ENCODE data around the gene IREB2.
A peak's percentile ranks its signal among the peaks of the same experiment; 100 is the strongest.
"Not testable (repeated sequence)": the region's sequence is repeated elsewhere in the genome, so short reads cannot be mapped to it uniquely, and the experiment has no call there.

IREB2 gene

GRCh38 chr15:78533331-78533730, 95.3 kb downstream of the IREB2 start:
- H3K4me3 Mint-ChIP-seq: no peak overlapping the region
- no peak overlapping the region for H3K27ac Mint-ChIP-seq

GRCh38 chr15:78536134-78536533, 98.1 kb downstream of the IREB2 start:
- no peak for ATAC-seq
- H3K4me1 Mint-ChIP-seq: peaks cover 15% of the 10 kb centered on the region
- H3K27me3 Mint-ChIP-seq: no peaks in the 10 kb centered on the region
- H3K27ac Mint-ChIP-seq: no peak overlapping the region
- no peak for DNase-seq
- no peaks in the 10 kb centered on the region for H3K9me3 Mint-ChIP-seq
- no peak overlapping the region for H3K4me3 Mint-ChIP-seq

More at GRCh38 chr15:78533331-78533730, 95.3 kb downstream of the IREB2 start:
- DNase-seq (no peak), ATAC-seq (no peak)
- Mint-ChIP-seq H3K9me3 (no peaks in the 10 kb centered on the region), H3K4me1 (peaks cover 7% of the 10 kb centered on the region), H3K27me3 (no peaks in the 10 kb centered on the region)

GRCh38 chr15:78537266-78537905, 99.4 kb downstream of the IREB2 start:
- no peaks in the 10 kb centered on the region for H3K9me3 Mint-ChIP-seq
- peaks cover 19% of the 10 kb centered on the region for H3K4me1 Mint-ChIP-seq
- DNase-seq (no peak), ATAC-seq (no peak)
- H3K27me3 Mint-ChIP-seq: no peaks in the 10 kb centered on the region
- no peak overlapping the region for H3K4me3 Mint-ChIP-seq
- H3K27ac Mint-ChIP-seq: no peak overlapping the region

- Mint-ChIP-seq H3K4me3 (no peak overlapping the region), H3K9me3 (no peaks in the 10 kb centered on the region), H3K27me3 (no peaks in the 10 kb centered on the region), H3K4me1 (peaks cover 29% of the 10 kb centered on the region), H3K27ac (no peak overlapping the region)
- ATAC-seq: no peak
- no peak for DNase-seq
These were observed 100.3 kb downstream of the IREB2 start for GRCh38 chr15:78538358-78538757.

GRCh38 chr15:78539464-78540140, 101.6 kb downstream of the IREB2 start:
- not testable (repeated sequence) for H3K27me3 Mint-ChIP-seq, ATAC-seq, H3K9me3 Mint-ChIP-seq, DNase-seq
- peak overlapping the region; percentile 98 to 100 for H3K27ac Mint-ChIP-seq
- peaks cover 32% of the 10 kb centered on the region for H3K4me1 Mint-ChIP-seq
- peak overlapping the region; percentile 78 to 98 for H3K4me3 Mint-ChIP-seq

GRCh38 chr15:78540141-78540870, 102.3 kb downstream of the IREB2 start, which contains the start of gene PSMA4:
TSS of gene PSMA4 (plus strand) at chr15:78540444. CDS start at chr15:78541928, 1,484 bp downstream.
- Mint-ChIP-seq H3K4me1 (peaks cover 32% of the 10 kb centered on the region), H3K9me3 (no peaks in the 10 kb centered on the region), H3K4me3 (peak within 1 kb of the TSS; percentile 78 to 98), H3K27ac (peak within 1 kb of the TSS; percentile 98 to 100), H3K27me3 (no peaks in the 10 kb centered on the region)
- ATAC-seq (peak; percentile 93), DNase-seq (peak; percentile 93 to 94)

GRCh38 chr15:78540871-78541743, 103.1 kb downstream of the IREB2 start:
- H3K9me3 Mint-ChIP-seq: no peaks in the 10 kb centered on the region
- ATAC-seq: peak; percentile 36
- H3K27ac Mint-ChIP-seq: peak overlapping the region; percentile 98 to 100
- peak; percentile 40 to 48 for DNase-seq
- H3K27me3 Mint-ChIP-seq: no peaks in the 10 kb centered on the region
- H3K4me1 Mint-ChIP-seq: peaks cover 31% of the 10 kb centered on the region
- peak overlapping the region; percentile 78 to 98 for H3K4me3 Mint-ChIP-seq

- peaks cover 26% of the 10 kb centered on the region for H3K4me1 Mint-ChIP-seq
- no peaks in the 10 kb centered on the region for H3K9me3 Mint-ChIP-seq
- H3K4me3 Mint-ChIP-seq: peak overlapping the region; percentile 78 to 98
- peak overlapping the region; percentile 98 to 100 for H3K27ac Mint-ChIP-seq
- ATAC-seq (no peak), DNase-seq (no peak)
- no peaks in the 10 kb centered on the region for H3K27me3 Mint-ChIP-seq
These were observed 103.7 kb downstream of the IREB2 start for GRCh38 chr15:78541744-78542034.

- peaks cover 25% of the 10 kb centered on the region for H3K4me1 Mint-ChIP-seq
- peak overlapping the region in 1 of 2 donors; percentile 98 for H3K27ac Mint-ChIP-seq
- ATAC-seq (no peak), DNase-seq (no peak)
- H3K9me3 Mint-ChIP-seq: no peaks in the 10 kb centered on the region
- H3K4me3 Mint-ChIP-seq: peak overlapping the region; percentile 78 to 98
- no peaks in the 10 kb centered on the region for H3K27me3 Mint-ChIP-seq
These were observed 104.6 kb downstream of the IREB2 start for GRCh38 chr15:78542647-78543046.

- H3K9me3 Mint-ChIP-seq: no peaks in the 10 kb centered on the region
- ATAC-seq (no peak), DNase-seq (no peak)
- H3K27me3 Mint-ChIP-seq: no peaks in the 10 kb centered on the region
- H3K4me3 Mint-ChIP-seq: no peak overlapping the region
- no peaks in the 10 kb centered on the region for H3K4me1 Mint-ChIP-seq
- no peak overlapping the region for H3K27ac Mint-ChIP-seq
These were observed 112.2 kb downstream of the IREB2 start for GRCh38 chr15:78550194-78550593.

GRCh38 chr15:78550815-78551214, 112.8 kb downstream of the IREB2 start:
- ATAC-seq (no peak), DNase-seq (no peak)
- Mint-ChIP-seq H3K27me3 (no peaks in the 10 kb centered on the region), H3K4me3 (no peak overlapping the region), H3K4me1 (no peaks in the 10 kb centered on the region), H3K9me3 (no peaks in the 10 kb centered on the region), H3K27ac (no peak overlapping the region)
